H9 (cell line): ENCODE measurements around the gene TRPV6. TPM values are rescaled to one million over a fixed set of nuclear protein-coding genes. Genes with fewer than 3 reads are reported as not detected.

Source experiments
- DNase-seq: peaks from one replicate; pipeline ENCODE4 v3.0.0-alpha.2; 2017
- H2AFZ ChIP-seq: one replicate; pipeline ENCODE4 v1.6.1; 2013; ENCODE audit warnings: mild to moderate bottlenecking, low read length, control low read depth, moderate library complexity
- H2AK5ac ChIP-seq: 2 replicates; pipeline ENCODE4 v1.6.1; 2013; ENCODE audit warnings: low read length, control low read depth, mixed read lengths; ENCODE audit not compliant: insufficient read length
- H2BK120ac ChIP-seq: one replicate; pipeline ENCODE4 v1.6.1; 2013; ENCODE audit warnings: low read depth, mild to moderate bottlenecking, low read length, control low read depth, inconsistent platforms; ENCODE audit not compliant: poor library complexity, severe bottlenecking
- H2BK12ac ChIP-seq: 2 replicates; pipeline ENCODE4 v1.6.1; 2013; ENCODE audit warnings: low read length, control low read depth, mixed read lengths, low read depth; ENCODE audit not compliant: insufficient read length
- H2BK15ac ChIP-seq: 2 replicates; pipeline ENCODE4 v1.6.1; 2013; ENCODE audit warnings: low read depth, low read length, control low read depth
- H2BK20ac ChIP-seq: one replicate; pipeline ENCODE4 v1.6.1; 2013; ENCODE audit warnings: low read depth, mild to moderate bottlenecking, low read length, control low read depth, inconsistent platforms; ENCODE audit not compliant: poor library complexity, severe bottlenecking
- H2BK5ac ChIP-seq: 2 replicates; pipeline ENCODE4 v1.6.1; 2013; ENCODE audit warnings: low read length, control low read depth, mixed read lengths; ENCODE audit not compliant: insufficient read length
- H3K14ac ChIP-seq: 2 replicates; pipeline ENCODE4 v1.6.1; 2013; ENCODE audit warnings: low read length, control low read depth; ENCODE audit not compliant: insufficient read depth
- H3K18ac ChIP-seq: 2 replicates; pipeline ENCODE4 v1.6.1; 2013; ENCODE audit warnings: low read depth, mild to moderate bottlenecking, mixed read lengths, low read length, control low read depth; ENCODE audit not compliant: insufficient read length
- H3K23ac ChIP-seq: 2 replicates; pipeline ENCODE4 v1.6.1; 2013; ENCODE audit warnings: low read length, control low read depth, mixed read lengths, low read depth; ENCODE audit not compliant: insufficient read length
- H3K23me2 ChIP-seq: 2 replicates; pipeline ENCODE4 v1.6.1; 2013; ENCODE audit warnings: low read depth, mild to moderate bottlenecking, mixed read lengths, low read length, control low read depth; ENCODE audit not compliant: insufficient read length, poor library complexity, severe bottlenecking
- H3K27ac ChIP-seq: 2 replicates; pipeline ENCODE4 v1.5.1; 2013; ENCODE audit warnings: low read length, control low read depth, mixed read lengths, low read depth; ENCODE audit not compliant: insufficient read length
- H3K27me3 ChIP-seq: 2 replicates; pipeline ENCODE4 v1.6.1; 2013; ENCODE audit warnings: low read length, control low read depth, inconsistent platforms; ENCODE audit not compliant: insufficient read depth
- H3K4ac ChIP-seq: 2 replicates; pipeline ENCODE4 v1.6.1; 2013; ENCODE audit warnings: low read depth, mild to moderate bottlenecking, control low read depth, inconsistent platforms, low read length, moderate library complexity
- H3K4me1 ChIP-seq: 2 replicates; pipeline ENCODE4 v1.6.1; 2013; ENCODE audit warnings: low read length, control low read depth, inconsistent platforms; ENCODE audit not compliant: insufficient read depth
- H3K4me2 ChIP-seq: 2 replicates; pipeline ENCODE4 v1.6.1; 2013; ENCODE audit warnings: low read length, control low read depth, mixed read lengths; ENCODE audit not compliant: insufficient read length, insufficient read depth
- H3K56ac ChIP-seq: 2 replicates; pipeline ENCODE4 v1.6.1; 2013; ENCODE audit warnings: low read depth, mild to moderate bottlenecking, mixed read lengths, low read length, control low read depth; ENCODE audit not compliant: insufficient read length
- H3K79me1 ChIP-seq: 2 replicates; pipeline ENCODE4 v1.6.1; 2013; ENCODE audit warnings: low read depth, mild to moderate bottlenecking, moderate library complexity, low read length, control low read depth, inconsistent platforms; ENCODE audit not compliant: insufficient read depth, poor library complexity, severe bottlenecking
- H3K79me2 ChIP-seq: 2 replicates; pipeline ENCODE4 v1.6.1; 2013; ENCODE audit warnings: low read length, control low read depth, inconsistent platforms; ENCODE audit not compliant: insufficient read depth
- H3K9ac ChIP-seq: 2 replicates; pipeline ENCODE4 v1.6.1; 2013; ENCODE audit warnings: low read length, control low read depth, mixed read lengths; ENCODE audit not compliant: insufficient read length; ENCODE audit errors: extremely low read depth
- H3K9me3 ChIP-seq: one replicate; pipeline ENCODE4 v1.6.1; 2013; ENCODE audit warnings: low read depth, low read length, inconsistent platforms; ENCODE audit not compliant: control insufficient read depth
- H3T11ph ChIP-seq: one replicate; pipeline ENCODE4 v1.6.1; 2013; ENCODE audit warnings: mild to moderate bottlenecking, low read length, control low read depth, inconsistent platforms
- H4K20me1 ChIP-seq: one replicate; pipeline ENCODE4 v1.6.1; 2013; ENCODE audit not compliant: control insufficient read depth, insufficient read length, insufficient read depth
- H4K5ac ChIP-seq: 2 replicates; pipeline ENCODE4 v1.6.1; 2013; ENCODE audit warnings: low read depth, mild to moderate bottlenecking, mixed read lengths, low read length, control low read depth; ENCODE audit not compliant: insufficient read length
- H4K8ac ChIP-seq: replicated peaks from 2 replicates; pipeline ENCODE4 v1.6.1; 2013; ENCODE audit warnings: low read length, control low read depth, mixed read lengths, low read depth; ENCODE audit not compliant: insufficient read length
- H4K91ac ChIP-seq: 2 replicates; pipeline ENCODE4 v1.6.1; 2013; ENCODE audit warnings: low read depth, mild to moderate bottlenecking, moderate library complexity, mixed read lengths, low read length, control low read depth; ENCODE audit not compliant: insufficient read length
- H3K27ac Mint-ChIP-seq, 3 experiments: 2 replicates in 2 of 3; 3 replicates in 1 of 3; pipeline ENCODE4 v1.8.0; 2020 to 2021; ENCODE audit warnings: mixed read lengths in 3 of 3, mild to moderate bottlenecking in 1 of 3, moderate library complexity in 1 of 3
- H3K27me3 Mint-ChIP-seq: 2 replicates; pipeline ENCODE4 v1.8.0; 2021; ENCODE audit warnings: low read depth, mild to moderate bottlenecking, moderate library complexity, mixed read lengths
- H3K36me3 Mint-ChIP-seq, 3 experiments: 2 replicates in 2 of 3; 3 replicates in 1 of 3; pipeline ENCODE4 v1.8.0; 2020 to 2021; ENCODE audit warnings: low read depth in 3 of 3, mixed read lengths in 3 of 3; ENCODE audit not compliant: insufficient read depth in 1 of 3
- H3K4me1 Mint-ChIP-seq, 2 experiments: 2 replicates each; pipeline ENCODE4 v1.8.0; 2020; ENCODE audit warnings: mixed read lengths in 2 of 2
- H3K4me3 Mint-ChIP-seq, 2 experiments: 2 replicates in 1 of 2; 3 replicates in 1 of 2; pipeline ENCODE4 v1.8.0; 2020 to 2021; ENCODE audit warnings: mild to moderate bottlenecking in 2 of 2, mixed read lengths in 2 of 2, moderate library complexity in 1 of 2
- H3K9me3 Mint-ChIP-seq, 2 experiments: 2 replicates in 1 of 2; 3 replicates in 1 of 2; pipeline ENCODE4 v1.8.0; 2020; ENCODE audit warnings: mild to moderate bottlenecking in 2 of 2, mixed read lengths in 2 of 2, moderate library complexity in 1 of 2
- WGBS: extraction: QIAGEN DNeasy Blood & Tissue Kit; methylation state at CpG from one replicate; pipeline ENCODE4 v1.1.7; 2013; ENCODE audit warnings: missing lambda C conversion rate, low lambda C conversion rate, mixed read lengths; ENCODE audit not compliant: insufficient read length; ENCODE audit errors: extremely low coverage; 5-methylcytosine and 5-hydroxymethylcytosine counted together
- total RNA-seq: library from RNA; stranded (reverse); gene quantifications from 2 replicates; pipeline ENCODE4 v1.2.1, GENCODE V29; 2021
- TF ChIP-seq, protein P1 (sequence below): fragments of 200-600 bp; sonication (generic); conservative IDR thresholded peaks from 3 replicates; pipeline ENCODE4 v1.8.0; 2021; ENCODE audit warnings: antibody characterized with exemption, mild to moderate bottlenecking

Gene TRPV6
- total RNA-seq, 1 experiment from 2014 or later = 0.61 TPM

DNA sequence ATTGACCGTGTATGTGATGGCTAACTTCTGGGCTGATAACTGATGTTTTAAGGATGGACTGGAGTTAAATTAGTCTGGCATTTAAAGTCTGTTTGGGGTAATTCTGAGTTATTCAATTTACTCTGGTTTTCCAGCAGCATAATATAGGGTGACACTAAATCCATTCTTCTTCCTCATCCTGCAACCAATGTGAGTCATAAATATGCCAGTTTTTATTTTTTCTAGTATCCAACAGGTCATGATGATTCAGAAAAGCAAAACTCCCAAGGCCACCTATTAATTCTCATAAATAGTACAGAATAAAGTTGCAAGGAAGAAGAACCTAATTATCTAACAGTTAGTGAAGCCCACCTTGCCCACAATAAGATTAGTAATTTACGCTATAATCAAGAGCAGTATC lies 38.2 kb downstream of the TRPV6 start:
- no peaks in the 10 kb centered on the region for H3K27me3 ChIP-seq
- Mint-ChIP-seq H3K4me1 (no peaks in the 10 kb centered on the region), H3K27ac (no peak overlapping the region), H3K9me3 (no peaks in the 10 kb centered on the region), H3K36me3 (no peaks in the 10 kb centered on the region), H3K4me3 (no peak overlapping the region), H3K27me3 (no peaks in the 10 kb centered on the region)
- H2BK15ac ChIP-seq = no peak overlapping the region
- H2BK20ac ChIP-seq = no peak overlapping the region
- no peak overlapping the region for H3K27ac ChIP-seq
- no peaks in the 10 kb centered on the region for H3K23me2 ChIP-seq
- H4K91ac ChIP-seq = no peak overlapping the region
- H2BK5ac ChIP-seq = no peak overlapping the region
- H2AFZ ChIP-seq = no peak overlapping the region
- no peak overlapping the region for H3K9ac ChIP-seq
- WGBS = no CpG with 5 or more reads among the region's 2 CpGs
- no peak overlapping the region for H3K4ac ChIP-seq
- H3K4me2 ChIP-seq = no peak overlapping the region
- H4K20me1 ChIP-seq = no peaks in the 10 kb centered on the region
- H3K23ac ChIP-seq = no peak overlapping the region
- no peak overlapping the region for H3K14ac ChIP-seq
- no peak overlapping the region for H2AK5ac ChIP-seq
- H3T11ph ChIP-seq = no peak overlapping the region
- no peak overlapping the region for H2BK120ac ChIP-seq
- H3K79me2 ChIP-seq = no peaks in the 10 kb centered on the region
- no peak overlapping the region for H3K56ac ChIP-seq
- H3K4me1 ChIP-seq = no peaks in the 10 kb centered on the region
- no peak overlapping the region for H4K5ac ChIP-seq
- H4K8ac ChIP-seq = no peak overlapping the region
- TF ChIP-seq, protein P1, sequence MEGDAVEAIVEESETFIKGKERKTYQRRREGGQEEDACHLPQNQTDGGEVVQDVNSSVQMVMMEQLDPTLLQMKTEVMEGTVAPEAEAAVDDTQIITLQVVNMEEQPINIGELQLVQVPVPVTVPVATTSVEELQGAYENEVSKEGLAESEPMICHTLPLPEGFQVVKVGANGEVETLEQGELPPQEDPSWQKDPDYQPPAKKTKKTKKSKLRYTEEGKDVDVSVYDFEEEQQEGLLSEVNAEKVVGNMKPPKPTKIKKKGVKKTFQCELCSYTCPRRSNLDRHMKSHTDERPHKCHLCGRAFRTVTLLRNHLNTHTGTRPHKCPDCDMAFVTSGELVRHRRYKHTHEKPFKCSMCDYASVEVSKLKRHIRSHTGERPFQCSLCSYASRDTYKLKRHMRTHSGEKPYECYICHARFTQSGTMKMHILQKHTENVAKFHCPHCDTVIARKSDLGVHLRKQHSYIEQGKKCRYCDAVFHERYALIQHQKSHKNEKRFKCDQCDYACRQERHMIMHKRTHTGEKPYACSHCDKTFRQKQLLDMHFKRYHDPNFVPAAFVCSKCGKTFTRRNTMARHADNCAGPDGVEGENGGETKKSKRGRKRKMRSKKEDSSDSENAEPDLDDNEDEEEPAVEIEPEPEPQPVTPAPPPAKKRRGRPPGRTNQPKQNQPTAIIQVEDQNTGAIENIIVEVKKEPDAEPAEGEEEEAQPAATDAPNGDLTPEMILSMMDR = no peak
- no peaks in the 10 kb centered on the region for H3K9me3 ChIP-seq
- no peak for DNase-seq
- no peaks in the 10 kb centered on the region for H3K79me1 ChIP-seq
- H2BK12ac ChIP-seq = no peak overlapping the region
- H3K18ac ChIP-seq = no peak overlapping the region
